ENCODE data around the gene HEATR3.

Gene HEATR3

DNA sequence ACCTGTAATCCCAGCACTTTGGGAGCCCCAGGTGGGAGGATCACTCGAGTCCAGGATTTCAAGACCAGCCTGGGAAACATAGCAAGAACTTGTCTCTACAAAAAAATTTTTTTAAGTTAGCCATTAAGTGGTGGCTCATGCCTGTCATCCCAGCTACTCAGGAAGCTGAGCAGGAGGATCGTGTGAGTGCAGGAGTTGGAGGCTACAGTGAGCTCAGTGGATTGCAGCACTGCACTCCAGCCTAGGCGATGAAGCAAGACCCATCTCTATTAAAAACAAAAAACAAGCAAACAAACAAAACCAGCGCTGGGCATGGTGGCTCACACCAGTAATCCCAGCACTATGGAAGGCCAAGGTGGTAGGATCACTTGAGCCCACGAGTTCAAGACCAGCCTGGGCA is 38.0 kb downstream of the HEATR3 start:
- in situ Hi-C loops (cut with MboI; ENCODE audit: low sequenced_read_pairs, unreplicated experiment) = no loop called here
- TF ChIP-seq, protein P1, sequence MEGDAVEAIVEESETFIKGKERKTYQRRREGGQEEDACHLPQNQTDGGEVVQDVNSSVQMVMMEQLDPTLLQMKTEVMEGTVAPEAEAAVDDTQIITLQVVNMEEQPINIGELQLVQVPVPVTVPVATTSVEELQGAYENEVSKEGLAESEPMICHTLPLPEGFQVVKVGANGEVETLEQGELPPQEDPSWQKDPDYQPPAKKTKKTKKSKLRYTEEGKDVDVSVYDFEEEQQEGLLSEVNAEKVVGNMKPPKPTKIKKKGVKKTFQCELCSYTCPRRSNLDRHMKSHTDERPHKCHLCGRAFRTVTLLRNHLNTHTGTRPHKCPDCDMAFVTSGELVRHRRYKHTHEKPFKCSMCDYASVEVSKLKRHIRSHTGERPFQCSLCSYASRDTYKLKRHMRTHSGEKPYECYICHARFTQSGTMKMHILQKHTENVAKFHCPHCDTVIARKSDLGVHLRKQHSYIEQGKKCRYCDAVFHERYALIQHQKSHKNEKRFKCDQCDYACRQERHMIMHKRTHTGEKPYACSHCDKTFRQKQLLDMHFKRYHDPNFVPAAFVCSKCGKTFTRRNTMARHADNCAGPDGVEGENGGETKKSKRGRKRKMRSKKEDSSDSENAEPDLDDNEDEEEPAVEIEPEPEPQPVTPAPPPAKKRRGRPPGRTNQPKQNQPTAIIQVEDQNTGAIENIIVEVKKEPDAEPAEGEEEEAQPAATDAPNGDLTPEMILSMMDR (IDR thresholded peaks at IDR 0.05; ENCODE audit: borderline replicate concordance, control extremely low read depth, extremely low read depth, insufficient read depth, missing control alignments) = no peak
- no peak for DNase-seq (ENCODE audit: low spot score)

DNA sequence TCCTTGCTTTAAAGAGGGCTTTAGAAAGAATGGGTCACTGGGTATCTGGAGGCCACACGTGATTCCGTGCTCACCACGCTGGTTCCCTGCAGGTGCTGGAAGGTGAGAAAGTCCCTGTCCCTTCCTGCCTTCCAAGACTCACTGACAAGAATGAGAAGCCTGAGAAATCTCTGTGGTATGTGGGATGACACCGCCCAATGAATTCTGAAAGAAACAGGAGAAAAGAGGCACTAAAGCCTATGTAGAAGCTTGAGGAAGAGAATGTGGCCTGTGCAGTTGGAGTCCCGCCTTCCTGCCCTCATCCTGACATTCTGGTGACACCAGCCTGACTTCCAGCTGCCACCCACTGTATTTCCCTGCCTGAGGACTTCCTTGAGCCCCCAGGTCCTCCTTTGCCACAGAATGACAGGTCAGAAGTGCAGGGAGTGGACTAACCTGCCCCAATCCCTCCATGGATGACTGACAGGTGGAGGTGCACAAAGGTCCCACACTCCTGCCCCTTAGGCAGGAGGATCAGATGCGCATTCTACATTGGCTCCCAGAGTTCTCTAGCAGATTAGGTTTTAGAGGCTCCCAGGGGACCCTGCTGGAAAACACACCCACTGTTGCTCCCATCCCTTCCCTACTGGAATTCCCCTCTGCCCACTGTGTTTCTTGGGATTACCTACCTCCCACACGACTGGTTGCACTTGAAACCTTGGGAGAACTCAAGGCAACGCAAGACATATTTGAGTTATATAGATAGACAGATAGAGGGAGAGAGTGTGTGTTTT is 48.8 kb downstream of the HEATR3 start:
- in situ Hi-C loops (cut with MboI; ENCODE audit: low sequenced_read_pairs, unreplicated experiment) = no loop called here
- no peak for DNase-seq (ENCODE audit: low spot score)
- TF ChIP-seq, protein P1 (IDR thresholded peaks at IDR 0.05; ENCODE audit: borderline replicate concordance, control extremely low read depth, extremely low read depth, insufficient read depth, missing control alignments) = no peak

GRCh38 chr16:50120711-50121110 is 54.9 kb downstream of the HEATR3 start:
- TF ChIP-seq, protein P1 (IDR thresholded peaks at IDR 0.05; ENCODE audit: borderline replicate concordance, control extremely low read depth, extremely low read depth, insufficient read depth, missing control alignments) = no peak
- in situ Hi-C loops (cut with MboI; ENCODE audit: low sequenced_read_pairs, unreplicated experiment) = loop anchor here (10.0 kb wide), 1 partner anchor 84 kb away; no protein-coding TSS in a partner anchor
- DNase-seq (ENCODE audit: low spot score) = no peak

DNA sequence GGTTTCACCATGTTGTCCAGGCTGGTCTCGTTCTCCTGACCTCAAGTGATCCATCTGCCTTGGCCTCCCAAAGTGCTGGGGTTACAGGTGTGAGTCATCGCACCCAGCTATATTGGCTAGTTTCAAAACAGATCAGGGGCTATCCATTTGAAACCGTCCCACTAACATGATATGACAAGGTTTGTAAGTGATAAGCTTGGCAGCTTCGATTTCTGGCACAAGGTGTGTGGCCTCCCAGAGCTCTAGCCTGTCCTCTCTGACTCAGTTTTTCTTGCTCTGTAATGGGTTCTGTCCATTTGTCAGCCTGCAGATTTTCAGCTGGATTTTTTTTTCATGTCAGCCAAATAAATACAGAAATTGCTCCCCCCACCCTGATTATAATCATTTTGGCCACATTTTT is 55.5 kb downstream of the HEATR3 start:
- DNase-seq (ENCODE audit: low spot score) = peak; percentile 29
- in situ Hi-C loops (cut with MboI; ENCODE audit: low sequenced_read_pairs, unreplicated experiment) = loop anchor here (10.0 kb wide), 1 partner anchor 84 kb away; no protein-coding TSS in a partner anchor
- TF ChIP-seq, protein P1 (IDR thresholded peaks at IDR 0.05; ENCODE audit: borderline replicate concordance, control extremely low read depth, extremely low read depth, insufficient read depth, missing control alignments) = no peak

DNA sequence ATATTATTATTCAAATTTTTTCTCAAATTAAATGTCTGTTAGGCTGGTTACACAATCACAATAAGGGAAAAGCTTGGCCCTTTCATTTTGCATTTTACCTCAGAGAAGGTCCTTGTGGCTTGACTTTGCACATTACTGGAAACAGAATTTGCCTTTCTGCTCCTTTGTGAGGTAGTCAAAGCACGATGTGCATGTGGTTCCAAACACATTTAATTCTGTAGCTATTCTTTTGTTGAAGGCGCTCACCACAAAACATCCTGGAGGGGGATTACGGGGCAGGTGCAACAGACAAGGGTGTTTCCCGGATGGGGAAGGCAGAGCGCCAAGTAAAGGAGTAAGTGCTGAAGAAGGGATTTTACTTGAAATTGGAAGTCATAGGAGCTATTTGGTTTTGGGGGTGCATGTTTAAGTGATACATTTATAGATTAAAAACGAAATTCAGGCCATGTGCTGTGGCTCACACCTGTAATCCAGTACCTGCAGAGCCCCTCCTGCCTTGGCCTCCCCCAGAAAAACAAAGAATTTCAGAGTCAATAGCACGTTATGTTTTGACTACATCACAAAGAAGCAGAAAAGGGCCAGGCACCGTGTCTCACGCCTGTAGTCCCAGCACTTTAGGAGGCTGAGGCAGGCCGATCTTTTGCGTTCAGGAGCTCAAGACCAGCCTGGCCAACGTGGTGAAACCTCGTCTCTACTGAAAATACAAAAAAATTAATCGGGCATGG is 56.1 kb downstream of the HEATR3 start:
- TF ChIP-seq, protein P1 (IDR thresholded peaks at IDR 0.05; ENCODE audit: borderline replicate concordance, control extremely low read depth, extremely low read depth, insufficient read depth, missing control alignments) = no peak
- in situ Hi-C loops (cut with MboI; ENCODE audit: low sequenced_read_pairs, unreplicated experiment) = loop anchor here (10.0 kb wide), 1 partner anchor 83 kb away; no protein-coding TSS in a partner anchor
- peak; percentile 47 for DNase-seq (ENCODE audit: low spot score)

DNA sequence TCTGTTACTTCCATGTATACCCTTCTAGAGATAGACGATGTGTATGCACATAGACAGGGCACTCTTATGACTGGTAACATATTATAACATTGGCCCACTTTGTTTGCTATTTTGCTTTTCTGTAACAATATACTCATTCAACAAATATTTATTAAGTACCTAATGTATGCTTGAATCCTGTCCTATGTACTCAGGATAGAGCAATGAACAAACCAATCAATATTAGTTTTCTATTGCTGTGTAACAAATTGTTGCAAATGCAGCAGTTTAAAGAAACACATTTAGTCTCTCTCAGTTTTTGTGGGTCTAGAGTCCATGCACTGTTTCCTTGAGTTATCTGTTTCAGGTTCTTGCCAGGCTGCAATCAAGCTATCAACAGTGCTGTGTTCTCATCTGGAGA is 57.6 kb downstream of the HEATR3 start:
- in situ Hi-C loops (cut with MboI; ENCODE audit: low sequenced_read_pairs, unreplicated experiment) = loop anchor here (10.0 kb wide), 1 partner anchor 81 kb away; no protein-coding TSS in a partner anchor
- no peak for DNase-seq (ENCODE audit: low spot score)
- TF ChIP-seq, protein P1 (IDR thresholded peaks at IDR 0.05; ENCODE audit: borderline replicate concordance, control extremely low read depth, extremely low read depth, insufficient read depth, missing control alignments) = no peak
